Brain microvascular endothelial cell (primary cell): ENCODE measurements around the gene FGD4.

ENCODE experiments used
- DNase-seq: peaks from one replicate; pipeline ENCODE4 v3.0.0-alpha.2; 2020
- H3K27ac ChIP-seq: fragments of 250-450 bp; sonication (Bioruptor Pico); 2 replicates; pipeline ENCODE4 v1.5.1; 2020; ENCODE audit warnings: mild to moderate bottlenecking, moderate library complexity
- H3K27me3 ChIP-seq: fragments of 250-450 bp; sonication (Bioruptor Pico); replicated peaks from 2 replicates; pipeline ENCODE4 v1.5.1; 2020; ENCODE audit warnings: mild to moderate bottlenecking
- H3K36me3 ChIP-seq: fragments of 250-450 bp; sonication (Bioruptor Pico); replicated peaks from 2 replicates; pipeline ENCODE4 v1.5.1; 2020; ENCODE audit warnings: mild to moderate bottlenecking
- H3K4me3 ChIP-seq: 2 replicates; pipeline ENCODE4 v1.5.1; 2011; ENCODE audit warnings: low read depth, mild to moderate bottlenecking, control low read depth, low read length, moderate library complexity
- CTCF ChIP-seq: IDR thresholded peaks from 2 replicates; pipeline ENCODE4 v1.5.1; 2011; ENCODE audit warnings: low read depth, mild to moderate bottlenecking, moderate library complexity, low read length, control low read depth, inconsistent platforms; ENCODE audit errors: missing control alignments
- in situ Hi-C: cut with HindIII; loops from 2 replicates; pipeline ENCODE4 v1.10.0; 2017; ENCODE audit warnings: low sequenced_read_pairs, low pct_ligation_motif_present

The FGD4 gene

GRCh38 chr12:32566663-32567295 lies 167.4 kb downstream of the FGD4 start:
- in situ Hi-C loops = no loop called here
- Histone ChIP-seq H3K27me3 (no peaks in the 10 kb centered on the region), H3K36me3 (no peaks in the 10 kb centered on the region), H3K4me3 (no peak overlapping the region), H3K27ac (peak overlapping the region; percentile 10)
- no peak for TF ChIP-seq CTCF
- DNase-seq = peak; percentile 25

- in situ Hi-C loops = no loop called here
- no peak for DNase-seq
- Histone ChIP-seq H3K27ac (peak overlapping the region; percentile 10), H3K27me3 (no peaks in the 10 kb centered on the region), H3K4me3 (no peak overlapping the region), H3K36me3 (no peaks in the 10 kb centered on the region)
- no peak for TF ChIP-seq CTCF
These were observed 167.9 kb downstream of the FGD4 start for GRCh38 chr12:32567296-32567674.

DNA sequence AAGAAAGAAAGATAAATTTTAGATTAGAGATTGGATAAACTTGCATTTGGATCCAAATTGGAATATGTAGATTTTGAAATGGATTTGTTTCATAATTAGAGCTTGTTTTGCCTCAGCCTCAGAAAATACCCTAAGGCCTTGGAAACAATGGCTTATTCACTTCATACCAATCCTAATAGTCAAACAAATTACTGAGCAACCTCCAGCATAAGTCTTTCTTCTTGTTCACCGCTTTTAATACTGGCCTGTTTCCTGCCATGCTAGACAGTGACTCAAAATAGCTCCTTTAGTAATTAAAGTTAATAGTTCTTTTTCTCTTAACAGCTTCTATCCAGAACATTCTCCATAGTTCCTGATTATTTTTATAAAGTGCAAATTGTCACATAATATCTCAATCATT lies 168.9 kb downstream of the FGD4 start:
- no peaks in the 10 kb centered on the region for H3K36me3 ChIP-seq
- peak overlapping the region; percentile 62 for H3K27ac ChIP-seq
- no peak overlapping the region for H3K4me3 ChIP-seq
- no peak for TF ChIP-seq CTCF
- peak; percentile 56 for DNase-seq
- in situ Hi-C loops = no loop called here
- H3K27me3 ChIP-seq = no peaks in the 10 kb centered on the region

GRCh38 chr12:32569259-32569658 lies 169.9 kb downstream of the FGD4 start:
- Histone ChIP-seq H3K27ac (no peak overlapping the region), H3K4me3 (no peak overlapping the region), H3K27me3 (no peaks in the 10 kb centered on the region), H3K36me3 (no peaks in the 10 kb centered on the region)
- in situ Hi-C loops = no loop called here
- no peak for DNase-seq
- no peak for TF ChIP-seq CTCF

DNA sequence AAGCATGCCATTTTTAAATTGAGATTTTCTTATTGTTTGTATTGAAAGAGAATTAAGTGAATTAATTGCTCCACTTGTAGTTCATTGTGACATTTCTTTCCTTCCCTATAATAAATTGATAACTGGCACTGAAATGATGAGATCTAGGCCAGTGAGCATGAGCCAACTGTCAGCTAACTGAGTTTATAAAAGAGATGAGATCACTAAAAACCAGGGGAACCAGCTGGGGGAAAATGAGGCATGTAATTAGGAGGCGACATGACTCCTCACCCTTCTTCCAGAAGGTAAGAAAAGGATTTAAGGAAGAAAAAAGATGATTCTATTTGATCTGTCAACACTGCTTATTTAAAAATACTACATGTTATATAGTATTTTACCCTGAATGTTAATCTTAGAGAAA lies 175.2 kb downstream of the FGD4 start:
- Histone ChIP-seq H3K27me3 (no peaks in the 10 kb centered on the region), H3K4me3 (no peak overlapping the region), H3K27ac (no peak overlapping the region), H3K36me3 (peaks cover 7% of the 10 kb centered on the region)
- DNase-seq = no peak
- in situ Hi-C loops = no loop called here
- TF ChIP-seq CTCF = no peak

GRCh38 chr12:32577328-32577727 lies 178.0 kb downstream of the FGD4 start:
- in situ Hi-C loops = no loop called here
- TF ChIP-seq CTCF = no peak
- H3K27me3 ChIP-seq = no peaks in the 10 kb centered on the region

More at GRCh38 chr12:32577328-32577727, 178.0 kb downstream of the FGD4 start:
- no peak overlapping the region for H3K4me3 ChIP-seq
- peaks cover 17% of the 10 kb centered on the region for H3K36me3 ChIP-seq
- no peak for DNase-seq
- H3K27ac ChIP-seq = no peak overlapping the region
